Inflammatory macrophage (primary cell): Measurements from ENCODE around the gene ARID2.

Experiments
- DNase-seq, 2 donors: peaks; one replicate each; pipeline ENCODE4 v3.0.0-alpha.2; 2020 to 2022
- total RNA-seq, 18 experiments: gene quantifications; one replicate each; lab custom pipeline; 2026; ENCODE audit warnings: mixed read lengths in 6 of 18, inconsistent platforms in 2 of 18; lab: John Stamatoyannopoulos, UW

ARID2 gene
- total RNA-seq, result 21.8 to 100 (median 51.8) reads per million in 18 experiments

GRCh38 chr12:45729233-45730083 is at the start of gene ARID2:
ARID2 (plus strand) TSS chr12:45729706; CDS start chr12:45729837, 131 bp downstream.
- peak; percentile 43 to 55 for DNase-seq

GRCh38 chr12:45680362-45680761 is 49.1 kb upstream of the ARID2 start:
- DNase-seq, result no peak

- DNase-seq, result no peak
These were observed 48.0 kb upstream of the ARID2 start for GRCh38 chr12:45681465-45681864.

DNA sequence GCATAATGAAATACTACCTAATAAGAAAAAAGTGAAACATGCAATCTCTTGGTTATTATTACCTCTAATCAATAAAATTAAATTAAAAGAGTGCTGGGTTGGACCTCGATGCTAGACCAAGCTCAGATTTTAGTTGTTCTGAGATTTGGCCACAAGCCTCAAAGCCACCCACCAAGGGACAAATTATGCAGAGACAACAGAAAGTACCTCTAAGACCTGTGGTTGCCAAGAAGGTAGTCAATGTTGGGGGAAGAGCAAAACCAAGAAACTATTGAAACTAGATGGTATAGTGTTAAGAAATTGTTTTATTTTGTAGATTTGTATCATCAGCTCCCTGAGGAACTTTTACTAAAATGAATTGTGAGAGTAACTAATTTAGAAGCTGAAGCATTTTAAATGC is 43.8 kb upstream of the ARID2 start:
- no peak for DNase-seq

GRCh38 chr12:45687081-45688015 is 42.2 kb upstream of the ARID2 start:
- DNase-seq, result no peak

- no peak for DNase-seq
These were observed 41.3 kb upstream of the ARID2 start for GRCh38 chr12:45688183-45688582.

GRCh38 chr12:45695035-45695434 is 34.5 kb upstream of the ARID2 start:
- DNase-seq, result no peak

DNA sequence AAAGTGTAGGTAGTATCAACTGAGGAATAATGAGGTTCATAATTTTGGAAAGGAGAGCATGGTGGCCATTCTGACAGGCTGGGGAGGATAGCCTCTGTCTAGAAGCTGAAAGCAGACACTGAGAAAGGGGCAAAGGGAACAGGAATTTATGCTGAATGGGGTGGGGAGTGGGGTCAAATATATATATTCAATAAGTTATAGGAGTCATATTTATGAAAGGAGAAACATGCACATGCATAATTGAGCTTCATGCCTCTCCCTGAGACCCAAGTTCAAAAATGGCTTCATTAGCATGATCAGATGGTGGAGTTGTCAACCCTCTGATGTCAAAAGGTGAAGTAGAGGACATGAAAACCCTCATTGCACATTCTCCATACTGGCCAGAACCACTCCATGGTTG is 33.9 kb upstream of the ARID2 start:
- no peak for DNase-seq

DNA sequence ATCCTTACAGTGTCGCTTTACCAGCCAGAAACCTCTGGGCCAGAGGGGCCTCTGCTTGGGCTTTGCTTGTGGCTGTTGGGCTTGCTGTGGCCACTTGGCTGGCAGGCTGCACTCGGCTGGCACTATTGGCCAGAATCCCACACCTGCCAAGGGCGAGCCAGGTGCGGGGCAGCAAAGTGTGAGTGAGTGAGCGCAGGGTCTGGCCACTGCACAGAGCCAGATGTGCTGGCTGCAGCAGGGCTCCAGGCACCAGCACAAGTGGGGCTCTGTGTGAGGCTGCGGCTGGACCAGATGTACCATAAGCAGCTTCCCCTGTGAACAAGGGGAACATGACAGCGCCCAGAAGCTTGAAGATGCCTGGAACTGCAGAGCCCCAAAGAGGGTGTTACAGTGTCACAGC is 33.5 kb upstream of the ARID2 start:
- no peak for DNase-seq

DNA sequence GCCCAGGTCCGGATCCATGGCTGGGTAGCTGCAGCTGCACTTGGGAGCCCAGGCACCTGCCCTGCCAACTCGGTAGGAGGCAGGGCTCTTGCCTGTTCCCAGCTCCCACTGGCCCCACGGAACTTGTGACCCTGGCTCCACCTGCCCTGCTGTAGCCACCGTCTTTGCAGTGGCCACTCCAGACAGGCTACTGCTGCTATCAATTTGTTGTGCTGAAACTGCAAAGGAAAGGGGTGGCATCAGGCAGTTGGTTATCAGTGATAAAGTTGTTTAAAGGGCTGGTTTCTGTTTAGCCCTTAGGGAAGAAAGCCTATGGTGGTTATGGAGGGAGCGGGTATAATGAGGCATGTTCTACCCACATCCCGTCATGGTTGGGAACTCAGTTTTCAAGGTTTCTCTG is 32.1 kb upstream of the ARID2 start:
- DNase-seq, result no peak

GRCh38 chr12:45701296-45701695 is 28.2 kb upstream of the ARID2 start:
- no peak for DNase-seq

DNA sequence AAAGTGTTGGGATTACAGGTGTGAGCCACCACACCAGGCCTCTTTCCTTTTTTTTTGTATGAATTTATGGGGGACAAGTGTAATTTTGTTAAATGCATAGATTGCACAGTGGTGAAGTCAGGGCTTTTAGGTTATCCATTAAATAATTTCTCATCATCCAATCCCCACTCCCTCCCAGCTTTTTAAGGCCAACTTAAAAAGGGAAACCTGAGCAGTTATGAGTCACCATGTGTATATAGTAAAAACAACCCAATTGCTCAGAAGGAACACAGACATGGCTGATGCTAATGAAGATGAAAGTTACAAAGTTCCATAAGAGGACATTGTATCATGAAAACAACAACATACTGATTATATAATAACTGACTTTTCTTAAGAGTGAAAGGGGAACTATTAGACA is 25.6 kb upstream of the ARID2 start:
- DNase-seq, result no peak

- DNase-seq, result no peak
These were observed 24.5 kb upstream of the ARID2 start for GRCh38 chr12:45704968-45705367.

DNA sequence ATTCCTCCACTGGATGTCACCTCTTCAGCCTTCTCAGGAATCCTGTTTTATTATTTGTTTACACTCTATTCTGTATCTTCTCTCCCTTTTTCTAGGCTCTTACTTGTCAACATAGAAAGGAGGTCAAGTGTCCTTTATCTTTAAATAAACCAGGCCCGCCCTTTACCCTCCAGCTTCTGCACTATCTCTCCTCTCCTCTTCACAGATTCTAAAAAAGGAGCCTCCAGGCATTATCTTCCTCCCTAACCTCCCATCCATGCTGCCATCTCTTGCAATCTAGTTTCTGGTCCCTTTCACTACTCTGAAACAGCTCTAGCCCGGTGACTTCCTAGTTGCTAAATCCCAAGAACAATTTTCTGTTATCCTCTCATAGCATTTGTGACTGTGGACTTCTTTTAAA is 24.1 kb upstream of the ARID2 start:
- DNase-seq, result no peak

DNA sequence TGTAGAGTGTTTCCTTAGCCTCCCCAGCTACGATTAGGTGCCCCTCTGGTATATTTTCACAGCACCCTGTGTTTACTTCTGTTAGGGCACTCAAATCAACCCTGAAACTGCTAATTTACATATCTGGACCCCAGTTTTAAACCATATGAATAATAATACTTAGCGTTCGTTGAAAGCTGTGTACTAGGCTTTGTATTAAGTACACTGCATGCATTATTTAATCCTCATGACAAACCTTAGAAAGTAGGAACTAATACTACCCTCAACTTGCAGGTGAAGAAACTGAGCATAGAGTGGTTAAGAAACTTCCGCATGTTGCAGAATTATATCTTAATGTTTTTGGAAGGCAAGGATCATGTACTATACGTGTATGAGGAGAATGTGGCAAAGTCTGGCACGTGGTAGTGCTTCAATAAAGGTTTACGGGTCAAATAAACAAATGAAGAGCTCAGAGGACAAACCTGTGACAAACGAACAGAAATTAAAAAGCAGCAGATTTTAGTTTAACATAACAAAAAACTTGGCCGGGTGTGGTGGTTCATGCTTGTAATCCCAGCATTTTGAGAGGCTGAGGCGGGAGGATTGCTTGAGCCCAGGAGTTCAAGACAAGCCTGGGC is 22.2 kb upstream of the ARID2 start:
- DNase-seq, result no peak

DNA sequence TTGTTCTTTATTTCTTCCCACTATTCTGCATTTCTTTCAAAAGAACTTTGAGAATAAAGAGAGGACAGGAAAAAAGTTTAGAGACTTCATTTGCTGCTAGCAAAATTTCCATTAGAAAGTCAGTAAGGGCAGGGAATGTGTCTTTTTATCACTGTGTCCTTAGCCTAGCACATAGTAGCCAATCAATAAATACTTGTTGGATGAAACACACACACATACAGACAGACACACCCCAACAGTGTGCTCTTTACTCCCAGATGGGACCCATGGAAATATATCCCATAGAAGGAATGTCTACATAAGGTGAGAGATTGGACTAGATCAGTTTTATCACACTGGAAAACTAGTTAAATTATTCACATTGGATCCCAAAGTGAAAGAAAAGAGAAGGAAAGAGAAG is 21.1 kb upstream of the ARID2 start:
- DNase-seq, result no peak

- no peak for DNase-seq
These were observed 20.6 kb upstream of the ARID2 start for GRCh38 chr12:45708901-45709300.

DNA sequence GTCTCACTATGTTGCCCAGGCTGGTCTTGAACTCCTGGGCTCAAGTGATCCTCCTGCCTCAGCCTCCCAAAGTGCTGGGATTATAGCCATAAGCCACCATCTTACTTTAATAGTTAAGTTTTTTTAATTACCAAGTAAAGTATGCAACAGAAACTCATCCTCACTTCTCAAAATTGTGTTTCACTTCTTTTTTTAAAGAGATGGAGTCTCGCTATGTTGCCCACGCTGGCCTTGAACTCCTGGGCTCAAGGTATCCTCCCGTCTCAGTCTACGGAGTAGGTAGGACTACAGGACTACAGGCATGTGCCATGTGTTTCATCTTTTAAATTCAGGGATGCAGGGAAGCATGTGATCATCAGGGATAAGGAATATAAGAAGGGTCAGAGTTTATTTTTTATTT is 17.2 kb upstream of the ARID2 start:
- no peak for DNase-seq

- DNase-seq, result no peak
These were observed 16.4 kb upstream of the ARID2 start for GRCh38 chr12:45713078-45713477.

GRCh38 chr12:45718306-45718705 is 11.2 kb upstream of the ARID2 start:
- DNase-seq, result no peak

DNA sequence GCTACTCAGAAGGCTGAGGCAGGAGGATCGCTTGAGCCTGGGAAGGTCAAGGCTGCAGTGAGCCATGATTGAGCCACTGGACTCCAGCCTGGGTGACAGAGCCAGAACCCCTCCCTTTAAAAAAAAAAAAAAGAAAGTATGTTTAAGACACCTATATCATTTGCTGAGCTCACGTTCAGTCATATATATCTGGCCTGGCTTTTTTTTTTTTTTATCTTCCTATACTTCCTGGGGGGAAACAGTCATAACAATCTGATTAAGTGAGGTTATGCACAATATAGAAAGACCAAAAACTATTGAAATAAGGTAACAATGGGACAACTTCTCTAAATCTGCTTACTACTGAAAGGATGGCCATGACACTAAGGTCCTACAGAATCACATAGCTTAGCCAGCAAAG is 9.4 kb upstream of the ARID2 start:
- DNase-seq, result no peak

DNA sequence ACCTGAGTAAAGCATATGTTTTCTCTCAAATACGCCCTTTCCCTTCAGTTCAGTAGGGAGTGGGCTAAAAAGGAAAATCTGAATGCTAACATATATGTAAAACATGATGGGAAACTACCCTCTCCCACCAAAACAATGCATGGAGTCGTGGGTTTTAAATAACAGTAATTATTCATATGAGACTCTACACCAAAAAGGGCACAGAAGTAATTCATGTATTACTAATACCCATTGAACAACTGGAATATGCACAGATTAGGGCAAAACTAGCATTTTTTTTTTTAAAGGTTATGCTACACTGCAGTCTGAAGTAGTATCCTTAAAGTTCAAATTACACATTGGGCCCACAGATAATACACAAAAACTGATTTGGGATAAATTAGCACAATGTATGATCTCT is 8.1 kb upstream of the ARID2 start:
- no peak for DNase-seq

GRCh38 chr12:45721954-45722353 is 7.6 kb upstream of the ARID2 start:
- DNase-seq, result no peak
